GM19455 (cell line): ENCODE data around the gene TOB2.

Experiments
- ATAC-seq: cut with Tn5 transposase; IDR thresholded peaks from one replicate; pipeline ENCODE4 v1.9.1; 2021; ENCODE audit not compliant: unreplicated experiment

The TOB2 gene, protein sequence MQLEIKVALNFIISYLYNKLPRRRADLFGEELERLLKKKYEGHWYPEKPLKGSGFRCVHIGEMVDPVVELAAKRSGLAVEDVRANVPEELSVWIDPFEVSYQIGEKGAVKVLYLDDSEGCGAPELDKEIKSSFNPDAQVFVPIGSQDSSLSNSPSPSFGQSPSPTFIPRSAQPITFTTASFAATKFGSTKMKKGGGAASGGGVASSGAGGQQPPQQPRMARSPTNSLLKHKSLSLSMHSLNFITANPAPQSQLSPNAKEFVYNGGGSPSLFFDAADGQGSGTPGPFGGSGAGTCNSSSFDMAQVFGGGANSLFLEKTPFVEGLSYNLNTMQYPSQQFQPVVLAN

DNA sequence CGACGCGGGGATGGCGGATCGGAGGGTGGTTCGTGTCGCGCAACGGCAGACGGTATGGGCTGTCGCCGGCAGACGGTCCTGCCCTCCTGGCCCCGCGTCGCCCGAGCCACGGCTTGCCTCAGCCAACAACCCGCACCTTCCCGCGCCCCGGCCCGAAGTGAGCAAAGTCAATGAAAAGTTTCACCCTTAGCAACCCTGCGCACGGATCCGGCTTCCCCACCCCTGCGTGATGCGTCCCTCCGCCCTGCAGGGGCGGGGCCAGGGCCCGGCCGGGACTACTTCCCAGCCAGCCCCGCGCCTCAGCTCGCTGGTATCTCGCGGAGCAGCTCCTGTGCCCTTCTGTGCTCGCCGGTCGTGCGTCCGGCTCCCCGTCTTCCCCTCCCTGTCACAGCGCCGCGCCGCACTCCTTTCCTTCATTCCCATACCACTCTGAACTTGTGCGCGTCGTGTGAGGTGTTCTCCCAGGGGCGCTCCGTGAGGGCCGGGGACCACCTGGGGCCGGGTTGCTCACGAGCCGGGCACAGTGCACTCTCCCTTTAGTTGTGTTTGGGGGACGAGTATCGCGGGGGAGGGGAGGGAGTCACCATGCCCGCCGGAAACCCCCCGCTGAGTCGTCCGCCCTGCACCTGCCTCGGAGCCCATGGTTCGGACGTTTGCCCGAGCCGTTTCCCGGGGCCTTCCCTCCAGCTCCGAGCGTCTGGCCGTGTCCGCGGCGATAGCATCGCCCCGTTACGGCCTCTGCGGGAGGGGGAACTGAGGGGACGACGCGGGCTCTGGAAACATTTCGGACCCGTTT lies at the start of gene TOB2:
TSS of gene TOB2 (minus strand) at position 163 of the 796 bp plus-strand sequence. CDS start 9,456 bp downstream, outside the sequence.
- ATAC-seq: peak; percentile 35

DNA sequence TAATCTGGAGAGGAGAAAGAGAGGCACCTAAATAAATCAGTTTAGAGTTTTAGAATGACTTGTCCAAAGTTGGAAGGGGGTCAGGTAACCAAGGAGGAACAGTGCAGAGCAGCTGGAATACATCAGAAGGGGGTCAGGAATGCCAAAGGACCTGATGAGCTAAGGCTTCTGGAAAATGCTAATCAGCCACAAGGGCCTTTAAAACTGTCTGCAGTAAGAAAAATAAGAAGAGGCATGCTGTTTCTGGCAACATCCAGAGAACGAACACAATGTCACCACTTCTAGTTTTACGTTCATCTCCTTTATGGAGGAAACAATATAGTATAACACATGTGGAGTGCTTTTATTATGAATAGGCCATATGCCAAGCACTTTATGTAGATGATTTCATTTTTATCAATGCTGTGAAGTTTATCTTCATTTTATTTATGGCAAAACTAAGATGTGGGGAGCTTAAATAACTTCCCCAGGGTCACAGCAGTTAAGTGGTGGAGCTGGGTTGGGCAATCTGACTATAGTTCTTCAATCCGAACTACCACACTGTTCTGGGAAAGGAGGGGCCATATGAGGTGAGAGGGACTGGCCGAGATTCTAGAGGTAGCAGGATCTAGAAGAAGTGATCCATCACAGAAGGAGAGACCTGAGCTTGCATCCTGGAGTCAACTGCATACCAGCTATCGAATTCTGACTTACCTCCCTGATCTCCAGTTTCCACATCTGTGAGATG lies 44.9 kb upstream of the TOB2 start:
- no peak for ATAC-seq

DNA sequence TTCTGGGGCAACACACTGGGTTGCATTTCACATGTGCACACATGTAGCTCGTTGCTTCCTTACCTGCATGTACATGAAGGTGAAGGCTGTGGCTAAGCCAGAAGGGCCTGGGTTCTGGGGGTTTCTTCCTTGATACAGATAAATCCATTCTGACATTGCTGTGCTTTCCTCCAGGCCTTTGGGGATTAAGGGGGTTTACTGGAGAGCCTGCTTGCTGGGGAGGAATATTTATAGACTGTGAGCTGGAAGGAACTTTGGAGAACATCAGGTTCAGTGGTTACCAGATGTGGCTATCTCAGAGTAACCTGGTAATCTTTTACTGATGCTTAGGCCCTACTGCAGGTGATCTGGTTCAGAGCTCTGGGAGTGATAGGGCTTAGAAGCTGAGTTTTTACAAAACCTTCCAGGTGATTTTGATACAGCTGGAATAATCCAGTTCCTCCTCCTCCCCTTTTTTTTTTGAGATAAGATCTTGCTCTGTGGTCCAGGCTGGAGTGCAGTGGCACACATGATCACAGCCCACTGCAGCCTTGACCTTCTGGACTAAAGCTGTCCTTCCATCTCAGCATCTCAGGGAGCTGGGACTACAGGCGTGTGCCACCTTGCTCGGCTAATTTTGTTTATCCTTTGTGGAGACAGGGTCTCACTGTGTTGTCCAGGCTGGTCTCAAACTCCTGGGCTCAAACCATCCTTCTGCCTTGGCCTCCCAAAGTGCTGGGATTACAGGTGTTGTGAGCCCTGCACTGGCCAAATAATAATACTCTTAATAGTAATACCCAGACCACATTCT lies 42.2 kb upstream of the TOB2 start:
- no peak for ATAC-seq

DNA sequence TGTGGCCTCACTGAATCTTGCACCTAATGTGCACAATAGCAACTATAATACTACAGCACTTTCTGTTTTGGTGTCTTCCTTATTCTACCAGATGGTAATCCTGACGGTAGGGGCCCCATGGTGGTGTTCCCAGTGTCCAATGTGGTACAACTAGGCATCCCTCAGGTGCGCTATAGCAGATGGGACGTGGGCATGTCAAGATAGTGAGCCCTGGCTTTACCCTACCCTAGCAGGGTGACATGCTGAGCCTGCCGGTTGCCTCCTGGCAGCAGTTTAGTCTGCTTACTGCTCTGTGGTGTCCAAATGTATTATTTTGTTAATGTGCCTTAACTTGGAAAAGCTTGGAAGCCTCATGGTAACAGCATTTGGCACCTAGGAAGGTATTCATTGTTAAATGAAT lies 41.5 kb upstream of the TOB2 start:
- ATAC-seq: no peak

DNA sequence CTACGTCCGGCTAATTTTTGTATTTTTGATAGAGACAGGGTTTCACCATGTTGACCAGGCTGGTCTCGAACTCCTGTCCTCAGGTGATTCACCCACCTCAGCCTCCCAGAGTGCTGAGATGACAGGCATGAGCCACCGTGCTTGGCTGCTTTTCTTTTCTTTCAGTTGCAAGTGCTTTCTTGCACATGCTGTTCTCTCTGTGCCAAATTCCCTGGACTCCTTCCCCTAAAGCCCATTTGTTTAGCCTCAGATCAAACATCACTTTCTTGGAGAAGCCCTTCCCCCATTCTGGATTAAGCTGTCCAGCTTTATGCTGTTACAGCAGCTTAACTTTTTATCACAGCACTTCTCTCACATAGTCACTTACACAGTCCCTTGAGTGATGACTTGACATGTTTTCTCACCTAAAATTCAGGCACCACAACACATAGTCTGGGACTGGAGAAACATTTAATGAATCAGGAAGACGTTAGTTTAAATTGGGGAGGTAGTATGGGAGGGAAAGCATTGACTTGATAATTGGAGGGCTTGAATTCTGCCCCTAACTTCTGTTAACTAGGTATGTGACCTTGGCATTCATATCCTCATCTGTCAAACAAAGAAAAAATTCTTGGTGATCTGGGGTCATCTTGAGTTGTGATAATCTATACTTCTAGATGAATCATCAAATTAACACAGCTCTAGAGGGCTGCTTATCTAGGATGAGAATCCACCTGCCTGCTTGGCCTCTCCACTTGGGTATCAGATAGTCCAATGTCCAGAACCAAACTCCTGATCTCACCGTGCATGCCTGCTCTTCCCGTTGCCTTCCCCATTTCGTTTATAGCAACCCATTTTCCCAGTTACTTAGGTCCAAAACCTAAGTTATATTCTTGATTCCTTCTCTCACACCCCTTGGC lies 40.7 kb upstream of the TOB2 start:
- ATAC-seq: no peak

DNA sequence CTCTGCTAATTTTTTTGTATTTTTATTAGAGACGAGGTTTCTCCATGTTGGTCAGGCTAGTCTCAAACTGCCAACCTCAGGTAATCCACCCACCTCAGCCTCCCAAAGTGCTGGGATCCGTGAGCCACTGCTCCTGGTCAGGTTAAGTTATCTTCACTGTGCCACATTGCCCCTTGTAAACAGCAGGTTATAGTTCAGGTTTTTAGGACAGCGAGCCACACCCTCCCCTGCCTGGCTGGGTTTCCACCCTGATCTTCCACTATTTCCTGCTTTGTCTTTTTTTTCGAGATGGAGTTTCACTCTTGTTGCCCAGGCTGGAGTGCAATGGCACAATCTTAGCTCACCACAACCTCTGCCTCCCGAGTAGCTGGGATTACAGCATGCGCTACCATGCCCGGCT lies 38.4 kb upstream of the TOB2 start:
- ATAC-seq: no peak

DNA sequence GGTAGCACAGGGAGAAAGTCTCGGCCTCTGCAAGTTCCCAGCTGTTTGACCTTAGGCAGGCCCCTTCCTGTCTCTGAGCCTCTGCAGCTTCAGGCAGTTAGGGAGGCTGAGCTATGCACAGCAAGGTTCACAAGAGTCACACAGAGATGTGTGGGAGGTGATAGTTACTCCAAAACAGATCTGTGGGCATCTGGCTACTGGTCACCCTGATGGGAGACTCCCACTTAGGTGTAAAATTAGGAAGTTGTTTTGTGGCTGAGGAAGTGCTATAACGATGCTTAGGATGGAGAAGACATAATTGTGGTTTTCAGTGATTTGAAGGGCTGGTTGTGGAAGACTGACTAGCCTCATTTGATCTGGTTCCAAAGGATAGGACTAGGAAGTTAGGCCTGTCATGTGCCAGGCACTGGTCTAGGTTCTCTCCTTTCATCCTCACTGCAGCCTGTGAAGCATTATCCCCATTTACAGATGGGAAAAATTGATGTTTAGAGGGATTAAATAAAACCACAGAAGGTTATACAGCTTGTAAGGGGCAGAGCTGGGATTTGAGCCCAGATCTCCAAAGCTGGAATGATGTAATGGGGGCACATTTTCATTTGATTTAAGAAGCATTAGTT lies 35.8 kb upstream of the TOB2 start:
- no peak for ATAC-seq

DNA sequence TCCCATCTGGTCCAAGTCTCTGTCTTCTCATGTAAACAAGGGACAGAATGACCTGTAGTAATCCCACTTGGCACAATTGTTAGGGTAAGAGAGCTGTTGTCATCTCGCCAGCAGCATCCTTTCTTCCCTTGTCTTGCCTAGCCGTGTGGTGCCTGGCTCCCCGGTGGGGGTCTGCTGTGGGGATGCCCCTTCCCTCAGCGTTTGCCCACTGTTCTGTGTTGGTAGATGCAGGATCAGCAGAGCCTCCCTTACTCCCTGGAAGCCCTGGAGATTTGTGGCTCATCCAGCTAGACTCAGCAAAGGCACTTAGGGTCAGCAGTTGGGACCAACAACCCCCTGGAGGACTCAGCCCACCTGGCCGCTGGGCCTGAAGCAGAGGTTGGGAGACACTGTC lies 35.3 kb upstream of the TOB2 start:
- ATAC-seq: no peak

DNA sequence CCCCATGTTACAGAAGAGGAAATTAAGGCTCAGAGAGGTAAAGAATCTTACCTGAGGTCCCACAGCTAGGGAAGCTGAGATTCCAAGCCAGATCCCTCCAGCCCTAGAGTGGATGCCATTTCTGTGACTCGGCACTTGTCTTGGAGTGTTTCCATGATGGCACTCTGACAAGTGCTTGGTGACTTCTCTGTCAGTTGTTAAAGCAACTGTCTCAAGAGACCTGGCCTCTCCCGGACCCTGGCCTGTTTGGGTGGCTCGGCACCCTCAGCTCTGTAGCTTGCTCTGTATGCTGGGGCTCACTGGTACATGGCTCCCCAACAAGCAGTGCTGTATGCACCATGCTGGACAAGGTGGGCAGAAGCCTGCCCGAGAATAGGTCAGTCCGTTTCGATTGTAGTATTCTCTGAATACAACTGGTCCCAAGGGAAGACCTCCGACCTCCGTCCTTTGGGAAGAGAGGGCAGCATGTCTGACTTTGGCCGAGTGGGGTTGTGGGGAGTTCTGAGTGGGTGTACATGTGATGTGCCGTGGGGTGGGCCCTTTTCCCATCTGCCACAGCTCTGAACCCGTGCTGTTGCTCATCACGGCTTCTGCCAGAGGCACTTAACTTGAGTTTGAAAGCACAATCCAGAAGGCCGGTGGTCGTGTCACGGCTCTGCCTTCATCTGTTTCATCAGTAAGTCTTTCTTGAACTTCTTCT lies 34.7 kb upstream of the TOB2 start:
- ATAC-seq: no peak

DNA sequence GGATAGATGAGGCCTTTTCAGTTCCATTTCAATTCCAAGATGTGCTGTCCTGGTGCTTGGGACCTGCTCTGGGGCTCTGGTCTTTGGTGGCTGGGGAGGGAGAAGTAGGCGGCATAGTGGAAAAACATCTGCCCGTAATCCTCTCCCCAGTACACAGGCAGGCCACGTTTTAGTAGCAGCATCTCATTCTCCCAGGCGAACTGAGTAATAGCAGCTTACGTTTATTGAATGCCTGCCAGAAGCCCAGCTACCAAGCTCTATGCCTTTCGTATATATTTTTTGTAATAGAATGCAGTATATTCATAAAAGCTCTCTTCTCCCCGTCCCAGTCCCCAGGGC lies 33.8 kb upstream of the TOB2 start:
- ATAC-seq: no peak

DNA sequence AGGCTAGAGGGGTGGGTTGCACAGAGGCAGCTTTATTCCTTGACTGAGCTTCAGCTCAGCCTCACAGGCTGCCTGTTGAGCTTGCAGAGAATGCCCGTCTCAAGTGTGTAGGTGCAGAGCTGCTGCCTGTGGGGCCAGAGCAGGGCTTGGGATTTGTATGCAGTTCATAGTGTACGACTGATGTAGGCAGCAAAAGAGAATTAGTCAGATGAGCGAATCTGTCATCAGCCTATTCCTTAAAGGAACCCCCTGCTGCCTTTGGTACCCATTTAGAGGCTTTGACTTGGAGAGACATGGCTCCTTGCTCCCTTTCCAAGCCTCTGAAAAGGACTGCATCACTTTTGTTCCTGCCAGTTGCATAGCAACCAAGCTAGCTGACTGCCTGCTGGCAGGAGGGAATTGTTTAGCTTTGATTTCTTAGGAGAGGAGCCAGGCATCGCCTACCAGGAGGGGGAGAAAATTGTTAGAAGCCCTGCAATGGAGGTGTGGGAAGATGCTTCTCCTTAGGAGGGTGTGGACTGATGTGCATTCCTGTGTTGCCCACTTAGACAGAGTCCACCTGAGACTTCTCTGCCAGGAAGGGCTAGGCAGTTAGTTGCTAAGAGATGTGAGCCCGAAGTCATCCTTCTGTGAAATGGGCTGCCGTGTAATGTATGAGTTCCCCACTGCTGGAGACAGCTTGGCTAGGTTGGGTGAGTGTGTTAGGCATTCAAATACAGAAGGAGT lies 33.2 kb upstream of the TOB2 start:
- no peak for ATAC-seq

DNA sequence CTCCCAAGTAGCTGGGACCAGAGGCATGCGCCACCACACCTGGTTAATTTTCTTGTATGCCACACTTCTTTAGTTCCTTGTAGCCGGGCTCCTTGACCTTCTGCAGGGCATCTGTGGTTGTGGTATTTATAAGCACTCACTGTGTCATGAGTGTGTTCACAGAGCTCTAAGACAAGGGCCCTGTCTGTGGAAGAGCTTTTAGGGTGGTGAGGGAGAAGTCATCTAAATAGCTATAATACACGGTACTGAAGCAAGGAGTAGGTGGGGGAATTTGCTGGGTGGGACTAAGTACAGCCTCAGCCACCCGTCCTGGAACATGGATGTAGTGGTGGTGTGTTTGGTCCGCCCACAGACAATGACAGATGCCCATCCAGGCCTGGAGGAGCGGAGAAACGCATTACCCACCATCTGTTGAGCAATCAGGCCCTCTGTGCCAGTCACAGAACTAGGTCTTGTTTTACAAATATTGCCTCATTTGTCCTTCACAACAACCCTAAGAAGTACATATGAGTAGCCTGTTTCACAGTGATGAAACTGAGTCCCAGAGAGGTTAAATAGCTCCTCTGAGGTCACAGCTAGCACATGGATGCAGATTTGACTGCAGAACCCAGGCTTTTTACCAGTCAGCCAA lies 32.4 kb upstream of the TOB2 start:
- ATAC-seq: no peak

DNA sequence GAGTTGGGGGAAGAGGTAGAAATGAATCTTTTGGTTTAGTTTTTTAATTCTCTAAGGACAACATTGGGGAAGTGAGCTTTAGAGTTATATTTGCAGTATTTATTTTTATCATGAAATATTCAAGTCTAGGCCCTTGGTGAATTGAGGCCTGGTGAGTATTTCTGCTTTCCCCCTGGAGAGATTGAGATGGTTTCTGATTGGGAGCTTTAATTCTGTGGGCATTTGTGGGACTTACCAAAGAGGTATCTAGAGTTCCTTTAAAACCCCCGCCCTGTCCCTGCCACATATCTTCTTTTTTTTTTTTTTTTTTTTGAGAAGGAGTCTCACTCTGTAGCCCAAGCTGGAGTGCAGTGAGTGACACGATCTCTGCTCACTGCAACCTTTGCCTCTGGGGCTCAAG lies 31.9 kb upstream of the TOB2 start:
- ATAC-seq: no peak

DNA sequence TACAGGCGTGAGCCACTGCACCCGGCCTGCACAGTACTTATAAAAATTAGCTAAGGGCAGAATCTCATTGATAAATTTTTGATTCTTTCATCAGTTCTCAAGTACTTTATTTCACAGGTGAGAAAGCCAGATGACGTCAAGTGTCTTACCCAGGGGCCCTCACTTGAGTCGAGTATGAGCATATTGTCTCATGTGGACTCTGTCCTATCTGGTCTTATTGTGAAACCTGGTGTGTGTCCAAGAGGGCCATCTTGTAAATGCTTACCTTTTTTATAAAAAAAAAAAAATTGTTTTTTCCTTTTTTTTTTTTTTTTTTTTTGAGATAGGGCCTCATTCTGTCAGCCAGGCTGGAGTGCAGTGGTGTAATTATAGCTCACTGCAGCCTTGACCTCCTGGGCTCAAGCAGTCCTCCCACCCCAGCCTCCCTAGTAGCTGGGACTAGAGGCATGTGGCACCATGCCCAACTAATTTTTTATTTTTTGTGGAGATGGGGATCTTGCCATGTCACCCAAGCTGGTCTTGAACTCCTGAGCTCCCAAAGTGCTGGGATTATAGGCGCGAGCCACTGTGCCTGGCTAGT lies 28.4 kb upstream of the TOB2 start:
- ATAC-seq: no peak

DNA sequence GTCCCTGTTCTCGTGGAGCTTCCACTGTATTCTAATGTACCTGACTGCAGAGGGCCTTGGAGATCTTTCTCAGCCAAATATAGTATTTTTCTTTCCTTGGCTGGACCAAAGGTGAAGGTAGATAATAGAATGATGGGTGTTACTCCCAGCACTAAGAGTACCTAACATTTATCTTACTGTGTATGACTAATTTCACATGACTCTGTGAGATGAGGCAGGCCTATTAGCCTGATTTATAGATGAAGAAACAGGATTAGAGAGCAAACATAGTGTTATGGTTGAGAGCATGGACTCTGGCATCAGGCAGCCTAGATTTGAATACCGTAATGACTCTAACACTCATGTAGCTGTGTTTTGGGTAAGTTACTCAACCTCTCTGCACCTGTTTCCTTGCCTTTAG lies 25.0 kb upstream of the TOB2 start:
- ATAC-seq: no peak

DNA sequence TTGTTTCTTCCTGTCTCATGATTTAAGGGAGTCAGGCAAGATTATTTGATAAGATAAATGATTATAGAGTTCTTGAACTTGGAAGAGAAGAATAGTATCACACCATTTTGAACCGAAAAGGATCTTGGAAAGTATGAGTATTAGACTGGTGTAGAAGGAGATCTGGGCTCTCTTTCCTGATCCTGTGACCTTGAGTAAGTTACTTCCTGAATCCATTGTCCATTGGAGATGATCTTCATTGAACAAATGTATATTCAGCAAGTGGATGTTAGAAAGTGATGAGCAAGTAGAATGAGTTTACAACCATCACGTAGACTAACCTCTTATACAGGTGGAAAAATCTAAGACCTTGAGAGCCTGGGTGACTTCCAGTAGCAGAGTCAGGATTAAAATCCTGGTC lies 24.3 kb upstream of the TOB2 start:
- ATAC-seq: no peak

DNA sequence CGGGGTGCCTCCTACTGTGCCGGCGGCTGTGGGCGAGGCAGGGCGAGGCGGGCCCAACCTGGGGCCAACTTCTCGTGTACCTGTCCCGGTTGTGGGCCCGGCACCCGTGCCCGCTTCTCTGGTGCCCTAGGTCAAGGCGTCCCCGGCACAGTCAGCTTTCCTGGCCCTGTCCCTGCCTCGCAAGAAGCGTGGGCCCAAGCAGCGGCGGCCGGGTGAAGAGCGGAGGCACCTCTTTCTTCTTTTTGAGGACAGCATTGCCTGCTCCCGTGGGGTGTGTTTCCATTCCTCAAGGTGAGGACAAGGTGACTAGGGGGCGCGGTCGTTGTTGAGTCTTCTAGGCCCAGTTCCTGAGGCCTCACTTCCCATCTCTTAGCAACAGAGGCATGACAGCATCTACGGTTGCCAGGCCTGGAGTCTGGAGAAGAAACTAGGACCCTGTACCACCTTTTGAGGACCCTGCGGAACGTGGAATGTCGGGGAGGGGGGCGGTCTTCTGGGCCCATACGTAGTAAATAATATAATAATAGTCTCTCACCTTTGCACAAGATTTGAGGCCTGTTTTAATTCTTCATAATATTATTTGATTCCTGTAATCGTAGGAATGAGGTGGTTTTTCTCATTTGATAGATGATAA lies 22.7 kb upstream of the TOB2 start:
- ATAC-seq: peak; percentile 11
